Measurements from ENCODE around the gene CBX4. TPM values are rescaled to one million over a fixed set of nuclear protein-coding genes. Genes with fewer than 3 reads are reported as not detected.

Gene CBX4
- total and polyA plus RNA-seq, 2 donors (not counting 1 experiment from before 2014, with no cell fraction given) = 5.4 to 13.4 TPM

Other genes with a start within 250 kb of the CBX4 start
- gene RBFOX3, start 228.4 kb downstream of the CBX4 start, total RNA-seq = not detected in 2 replicates
- gene RBFOX3, start 228.4 kb downstream of the CBX4 start, polyA plus RNA-seq = not detected in 2 replicates
- gene ENPP7, start 108.5 kb downstream of the CBX4 start, total RNA-seq = not detected in 2 replicates
- gene ENPP7, start 108.5 kb downstream of the CBX4 start, polyA plus RNA-seq = not detected in 2 replicates
- 0.83 and 1.3 TPM in 2 replicates for gene CBX2, start 61.3 kb downstream of the CBX4 start, total RNA-seq
- 0.77 and 1.3 TPM in 2 replicates for gene CBX2, start 61.3 kb downstream of the CBX4 start, polyA plus RNA-seq
- gene CBX8, start 42.4 kb downstream of the CBX4 start, total RNA-seq = 3.3 and 4.0 TPM in 2 replicates
- gene CBX8, start 42.4 kb downstream of the CBX4 start, polyA plus RNA-seq = 0.19 and 0.41 TPM in 2 replicates
- 26.2 and 30.4 TPM in 2 replicates for gene TBC1D16, start 196.4 kb upstream of the CBX4 start, total RNA-seq
- gene TBC1D16, start 196.4 kb upstream of the CBX4 start, polyA plus RNA-seq = 8.3 and 10.2 TPM in 2 replicates
- gene CCDC40, start 197.2 kb upstream of the CBX4 start, total RNA-seq = 1.5 and 2.1 TPM in 2 replicates
- 0.53 and 0.96 TPM in 2 replicates for gene CCDC40, start 197.2 kb upstream of the CBX4 start, polyA plus RNA-seq

All from fibroblast of lung (primary cell).